Upper lobe of left lung (tissue), 6 donors: ENCODE results near the gene OAF. TPM values are rescaled to one million over a fixed set of nuclear protein-coding genes. Genes with fewer than 3 reads are reported as not detected.

Source experiments
- ATAC-seq, 2 donors: fragments of 200-7000 bp; cut with Tn5 transposase; one replicate each; pipeline ENCODE4 v1.9.1; 2022; ENCODE audit warnings: mild to moderate bottlenecking in 2 of 2, moderate library complexity in 2 of 2; ENCODE audit not compliant: low FRiP score in 2 of 2
- DNase-seq, 2 donors: peaks; one replicate each; pipeline ENCODE4 v3.0.0-alpha.2; 2019 to 2020
- H3K27ac ChIP-seq, 4 donors: fragments of 200-600 bp; sonication (generic); one replicate each; pipeline ENCODE4 v1.5.1; 2016 to 2019
- H3K27me3 ChIP-seq, 4 donors: fragments of 200-600 bp; sonication (generic); one replicate each; pipeline ENCODE4 v1.5.1; 2017 to 2019
- H3K36me3 ChIP-seq, 4 donors: fragments of 200-600 bp; sonication (generic); one replicate each; pipeline ENCODE4 v1.5.1; 2016 to 2019
- H3K4me1 ChIP-seq, 4 donors: fragments of 200-600 bp; sonication (generic); one replicate each; pipeline ENCODE4 v1.5.1; 2018 to 2019
- H3K4me3 ChIP-seq, 4 donors: fragments of 200-600 bp; sonication (generic); one replicate each; pipeline ENCODE4 v1.5.1; 2017 to 2019; ENCODE audit warnings: mild to moderate bottlenecking in 2 of 4, moderate library complexity in 1 of 4
- H3K9me3 ChIP-seq, 4 donors: fragments of 200-600 bp; sonication (generic); one replicate each; pipeline ENCODE4 v1.5.1; 2018 to 2019
- EP300 ChIP-seq, 4 donors: sonication (generic); formaldehyde crosslinking; IDR thresholded peaks; one replicate each; pipeline ENCODE4 v1.5.1; 2017; ENCODE audit warnings: antibody characterized with exemption in 4 of 4, control low read depth in 2 of 4
- POLR2A ChIP-seq, 4 donors: fragments of 450-650 bp; IDR thresholded peaks; one replicate each; pipeline ENCODE4 v1.5.1; 2016 to 2017; ENCODE audit warnings: antibody characterized with exemption in 4 of 4, mild to moderate bottlenecking in 2 of 4
- POLR2AphosphoS5 ChIP-seq, 2 donors: sonication (generic); formaldehyde crosslinking; IDR thresholded peaks; one replicate each; pipeline ENCODE4 v1.5.1; 2017; ENCODE audit warnings: antibody characterized with exemption in 2 of 2
- WGBS, 2 donors: methylation state at CpG; one replicate each; pipeline ENCODE4 v1.1.5; 2017 to 2018; 5-methylcytosine and 5-hydroxymethylcytosine counted together
- total RNA-seq, 6 donors: library from RNA; depleted of rRNA in 4 of 6; stranded (reverse); fragments of >200 nt in 4 of 6; gene quantifications; one replicate each; pipeline versions ENCODE4 v1.1.0 to v1.2.1, GENCODE V29; 2016 to 2021
- TF ChIP-seq, protein P1 (sequence below), 6 experiments: fragments of 450-650 bp in 4 of 6; fragments of 200-600 bp in 2 of 6; sonication (generic) in 2 of 6; IDR thresholded peaks; one replicate each; pipeline ENCODE4 v1.5.1; 2016 to 2019; ENCODE audit warnings: antibody characterized with exemption in 6 of 6
- donor health status: DM: no; HTN: no; CAD: no; lungs with moderate emphysema.
- donor health status: DM: no; HTN: yes; CAD: no; lungs with severe emphysema.

OAF gene
- total RNA-seq: 10 to 100 TPM in 2 of 6 donors, 1 to 10 TPM in 4; 5.1 to 41.6 (median 8.7) TPM

GRCh38 chr11:120210626-120211521 is at the start of gene OAF:
Gene OAF, plus strand, starts transcription at chr11:120211032. Its CDS starts 248 bp downstream, at chr11:120211280.
- ATAC-seq (peak; percentile 59 to 92), DNase-seq (peak; percentile 50 to 93)
- H3K4me3 ChIP-seq: peak within 1 kb of the TSS; percentile 31 to 90 (median 76)
- TF ChIP-seq, protein P1, sequence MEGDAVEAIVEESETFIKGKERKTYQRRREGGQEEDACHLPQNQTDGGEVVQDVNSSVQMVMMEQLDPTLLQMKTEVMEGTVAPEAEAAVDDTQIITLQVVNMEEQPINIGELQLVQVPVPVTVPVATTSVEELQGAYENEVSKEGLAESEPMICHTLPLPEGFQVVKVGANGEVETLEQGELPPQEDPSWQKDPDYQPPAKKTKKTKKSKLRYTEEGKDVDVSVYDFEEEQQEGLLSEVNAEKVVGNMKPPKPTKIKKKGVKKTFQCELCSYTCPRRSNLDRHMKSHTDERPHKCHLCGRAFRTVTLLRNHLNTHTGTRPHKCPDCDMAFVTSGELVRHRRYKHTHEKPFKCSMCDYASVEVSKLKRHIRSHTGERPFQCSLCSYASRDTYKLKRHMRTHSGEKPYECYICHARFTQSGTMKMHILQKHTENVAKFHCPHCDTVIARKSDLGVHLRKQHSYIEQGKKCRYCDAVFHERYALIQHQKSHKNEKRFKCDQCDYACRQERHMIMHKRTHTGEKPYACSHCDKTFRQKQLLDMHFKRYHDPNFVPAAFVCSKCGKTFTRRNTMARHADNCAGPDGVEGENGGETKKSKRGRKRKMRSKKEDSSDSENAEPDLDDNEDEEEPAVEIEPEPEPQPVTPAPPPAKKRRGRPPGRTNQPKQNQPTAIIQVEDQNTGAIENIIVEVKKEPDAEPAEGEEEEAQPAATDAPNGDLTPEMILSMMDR (IDR thresholded peaks at IDR 0.05): peak in 4 of 6 experiments; percentile 23 to 62 (median 27)
- TF ChIP-seq EP300 (IDR thresholded peaks at IDR 0.05) (no peak), POLR2A (IDR thresholded peaks at IDR 0.05) (peak in 1 of 4 donors; percentile 26), POLR2AphosphoS5 (IDR thresholded peaks at IDR 0.05) (peak in 1 of 2 donors; percentile 14)
- peaks cover 0 to 5% (median 0%) of the 10 kb centered on the region in 4 donors for H3K27me3 ChIP-seq
- no peaks in the 10 kb centered on the region for H3K36me3 ChIP-seq
- WGBS, 2 donors: 0 to 3% methylated on average over 27 to 48 of the region's 108 CpGs
- H3K27ac ChIP-seq: peak within 1 kb of the TSS; percentile 35 to 78 (median 65)
- H3K4me1 ChIP-seq: peaks cover 29 to 36% (median 30%) of the 10 kb centered on the region in 4 donors
- H3K9me3 ChIP-seq: no peaks in the 10 kb centered on the region

- Histone ChIP-seq H3K27me3 (peaks cover 0 to 13% (median 5%) of the 10 kb centered on the region in 4 donors), H3K9me3 (peaks cover 0 to 2% (median 0%) of the 10 kb centered on the region in 4 donors), H3K4me1 (peaks cover 11 to 19% (median 18%) of the 10 kb centered on the region in 4 donors), H3K36me3 (no peaks in the 10 kb centered on the region), H3K27ac (no peak overlapping the region), H3K4me3 (no peak overlapping the region)
- TF ChIP-seq POLR2A (IDR thresholded peaks at IDR 0.05) (no peak), EP300 (IDR thresholded peaks at IDR 0.05) (no peak)
- DNase-seq (no peak), ATAC-seq (no peak)
- WGBS, 2 donors: 64 to 79% methylated on average over 10 to 11 of the region's 11 CpGs
Measured at GRCh38 chr11:120167659-120168058, 43.2 kb upstream of the OAF start.

GRCh38 chr11:120168108-120168959 is 42.5 kb upstream of the OAF start:
- WGBS, 2 donors: 44 to 58% methylated on average over 15 to 25 of the region's 35 CpGs
- no peak for ATAC-seq
- H3K4me3 ChIP-seq: peak overlapping the region; percentile 33 to 56 (median 46)
- TF ChIP-seq, protein P1 (IDR thresholded peaks at IDR 0.05): no peak
- TF ChIP-seq EP300 (IDR thresholded peaks at IDR 0.05): no peak
- TF ChIP-seq POLR2AphosphoS5 (IDR thresholded peaks at IDR 0.05): no peak
- no peak for TF ChIP-seq POLR2A (IDR thresholded peaks at IDR 0.05)
- peaks cover 0 to 14% (median 5%) of the 10 kb centered on the region in 4 donors for H3K27me3 ChIP-seq
- H3K27ac ChIP-seq: no peak overlapping the region
- H3K4me1 ChIP-seq: peaks cover 11 to 19% (median 18%) of the 10 kb centered on the region in 4 donors
- H3K9me3 ChIP-seq: peaks cover 0 to 2% (median 0%) of the 10 kb centered on the region in 4 donors
- no peak for DNase-seq
- no peaks in the 10 kb centered on the region for H3K36me3 ChIP-seq

GRCh38 chr11:120168960-120169681 is 41.7 kb upstream of the OAF start:
- Histone ChIP-seq H3K27ac (no peak overlapping the region), H3K9me3 (peaks cover 0 to 2% (median 0%) of the 10 kb centered on the region in 4 donors), H3K27me3 (peaks cover 0 to 14% (median 5%) of the 10 kb centered on the region in 4 donors), H3K36me3 (no peaks in the 10 kb centered on the region), H3K4me3 (peak overlapping the region; percentile 33 to 56 (median 46)), H3K4me1 (peaks cover 11 to 19% (median 18%) of the 10 kb centered on the region in 4 donors)
- TF ChIP-seq, protein P1 (IDR thresholded peaks at IDR 0.05): peak; percentile 88 to 95 (median 94)
- TF ChIP-seq POLR2AphosphoS5 (IDR thresholded peaks at IDR 0.05): no peak
- no peak for TF ChIP-seq EP300 (IDR thresholded peaks at IDR 0.05)
- DNase-seq (peak; percentile 48 to 95), ATAC-seq (peak; percentile 85 to 95)
- WGBS, 2 donors: 0 to 1% methylated on average over 5 to 65 of the region's 71 CpGs
